Measurements from ENCODE around the gene CCNK. TPM values are rescaled to one million over a fixed set of nuclear protein-coding genes. Genes with fewer than 3 reads are reported as not detected.

CCNK gene
- total and polyA plus RNA-seq, 2 of the 13 experiments (the other 11 are each of a cell fraction or from before 2014, with no cell fraction given): 4.9 to 9.7 TPM

GRCh38 chr14:99556134-99556791 lies 75.1 kb downstream of the CCNK start (continued):
- TF ChIP-seq ZNF646 (CRISPR knock-in tag; IDR thresholded peaks at IDR 0.05): no peak
- 0 out of 2 replicates have a peak, but pooled peaks have one; percentile 34 for TF ChIP-seq RXRB (CRISPR knock-in tag; IDR thresholded peaks at IDR 0.05; ENCODE audit: borderline replicate concordance)
- TF ChIP-seq ZNF75D (CRISPR knock-in tag; IDR thresholded peaks at IDR 0.05; ENCODE audit: borderline replicate concordance): no peak
- no peak for TF ChIP-seq MXI1 (IDR thresholded peaks at IDR 0.05; ENCODE audit: borderline replicate concordance, low read depth, low read length)
- peak; percentile 38; the same call in 1 of the 2 replicates for TF ChIP-seq RARA (CRISPR knock-in tag; IDR thresholded peaks at IDR 0.05)
- TF ChIP-seq SAP130 (CRISPR knock-in tag; IDR thresholded peaks at IDR 0.05; ENCODE audit: low read depth): peak; percentile 38; the same call in 1 of the 2 replicates
- TF ChIP-seq ZNF761 (CRISPR knock-in tag; conservative IDR thresholded peaks at IDR 0.05): no peak
- TF ChIP-seq ZBTB21 (CRISPR knock-in tag; IDR thresholded peaks at IDR 0.05): no peak
- no peak for TF ChIP-seq SAFB2 (CRISPR knock-in tag; IDR thresholded peaks at IDR 0.05; ENCODE audit: borderline replicate concordance, low read depth)
- TF ChIP-seq JUND (CRISPR knock-in tag; IDR thresholded peaks at IDR 0.05): no peak
- no peak for TF ChIP-seq ZNF605 (CRISPR knock-in tag; IDR thresholded peaks at IDR 0.05)
- no peak for TF ChIP-seq SP4 (CRISPR knock-in tag; IDR thresholded peaks at IDR 0.05)
- TF ChIP-seq FOXA1 (IDR thresholded peaks at IDR 0.05): no peak
- TF ChIP-seq FOXA1 (CRISPR knock-in tag; IDR thresholded peaks at IDR 0.05): no peak
- no peak for TF ChIP-seq ZNF674 (CRISPR knock-in tag; IDR thresholded peaks at IDR 0.05; ENCODE audit: low read depth)
- no peak for TF ChIP-seq ZNF407 (CRISPR knock-in tag; IDR thresholded peaks at IDR 0.05; ENCODE audit: not compliant biosample characterization)
- no peak for TF ChIP-seq U2AF2 (IDR thresholded peaks at IDR 0.05; ENCODE audit: low read depth, low read length)

All from HepG2 (cell line).